HG03045 (cell line): ENCODE data around the gene TXNDC8.
"Not testable (repeated sequence)": the region's sequence is repeated elsewhere in the genome, so short reads cannot be mapped to it uniquely, and the experiment has no call there.

Experiments
- ATAC-seq: cut with Tn5 transposase; IDR thresholded peaks from one replicate; pipeline ENCODE4 v1.9.1; 2021; ENCODE audit warnings: mild to moderate bottlenecking, moderate library complexity; ENCODE audit not compliant: unreplicated experiment

TXNDC8 gene

GRCh38 chr9:110328763-110329162, 8.9 kb downstream of the TXNDC8 start:
- no peak for ATAC-seq

- no peak for ATAC-seq
Observed at GRCh38 chr9:110327716-110328115, 9.9 kb downstream of the TXNDC8 start.

- ATAC-seq: no peak
Observed at GRCh38 chr9:110323818-110324217, 13.8 kb downstream of the TXNDC8 start.

- no peak for ATAC-seq
Observed at GRCh38 chr9:110320651-110321445, 16.8 kb downstream of the TXNDC8 start.

- no peak for ATAC-seq
Observed at GRCh38 chr9:110319781-110320492, 17.7 kb downstream of the TXNDC8 start.

- no peak for ATAC-seq
Observed at GRCh38 chr9:110317911-110318310, 19.8 kb downstream of the TXNDC8 start.

GRCh38 chr9:110316261-110317075, 21.2 kb downstream of the TXNDC8 start:
- ATAC-seq: peak; percentile 95

- ATAC-seq: not testable (repeated sequence)
Observed at GRCh38 chr9:110311978-110312377, 25.7 kb downstream of the TXNDC8 start.

GRCh38 chr9:110309681-110310080, 28.0 kb downstream of the TXNDC8 start:
- no peak for ATAC-seq

GRCh38 chr9:110308633-110309038, 29.0 kb downstream of the TXNDC8 start:
- no peak for ATAC-seq

- no peak for ATAC-seq
Observed at GRCh38 chr9:110307191-110307590, 30.5 kb downstream of the TXNDC8 start.

GRCh38 chr9:110303133-110303532, 34.5 kb downstream of the TXNDC8 start:
- ATAC-seq: no peak

- ATAC-seq: no peak
Observed at GRCh38 chr9:110298043-110298605, 39.5 kb downstream of the TXNDC8 start.

- ATAC-seq: no peak
Observed at GRCh38 chr9:110293248-110293647, 44.4 kb downstream of the TXNDC8 start.

- ATAC-seq: no peak
Observed at GRCh38 chr9:110291921-110292557, 45.6 kb downstream of the TXNDC8 start.

GRCh38 chr9:110290001-110290400, 47.7 kb downstream of the TXNDC8 start:
- ATAC-seq: no peak

GRCh38 chr9:110288503-110288902, 49.2 kb downstream of the TXNDC8 start:
- ATAC-seq: no peak

- no peak for ATAC-seq
Observed at GRCh38 chr9:110287289-110287680, 50.4 kb downstream of the TXNDC8 start.

- ATAC-seq: no peak
Observed at GRCh38 chr9:110284211-110284844, 53.3 kb downstream of the TXNDC8 start.

GRCh38 chr9:110283751-110284150, 53.9 kb downstream of the TXNDC8 start:
- ATAC-seq: no peak
